ENCODE data around the gene MAGIX.
A peak's percentile ranks its signal among the peaks of the same experiment; 100 is the strongest.

The MAGIX gene

DNA sequence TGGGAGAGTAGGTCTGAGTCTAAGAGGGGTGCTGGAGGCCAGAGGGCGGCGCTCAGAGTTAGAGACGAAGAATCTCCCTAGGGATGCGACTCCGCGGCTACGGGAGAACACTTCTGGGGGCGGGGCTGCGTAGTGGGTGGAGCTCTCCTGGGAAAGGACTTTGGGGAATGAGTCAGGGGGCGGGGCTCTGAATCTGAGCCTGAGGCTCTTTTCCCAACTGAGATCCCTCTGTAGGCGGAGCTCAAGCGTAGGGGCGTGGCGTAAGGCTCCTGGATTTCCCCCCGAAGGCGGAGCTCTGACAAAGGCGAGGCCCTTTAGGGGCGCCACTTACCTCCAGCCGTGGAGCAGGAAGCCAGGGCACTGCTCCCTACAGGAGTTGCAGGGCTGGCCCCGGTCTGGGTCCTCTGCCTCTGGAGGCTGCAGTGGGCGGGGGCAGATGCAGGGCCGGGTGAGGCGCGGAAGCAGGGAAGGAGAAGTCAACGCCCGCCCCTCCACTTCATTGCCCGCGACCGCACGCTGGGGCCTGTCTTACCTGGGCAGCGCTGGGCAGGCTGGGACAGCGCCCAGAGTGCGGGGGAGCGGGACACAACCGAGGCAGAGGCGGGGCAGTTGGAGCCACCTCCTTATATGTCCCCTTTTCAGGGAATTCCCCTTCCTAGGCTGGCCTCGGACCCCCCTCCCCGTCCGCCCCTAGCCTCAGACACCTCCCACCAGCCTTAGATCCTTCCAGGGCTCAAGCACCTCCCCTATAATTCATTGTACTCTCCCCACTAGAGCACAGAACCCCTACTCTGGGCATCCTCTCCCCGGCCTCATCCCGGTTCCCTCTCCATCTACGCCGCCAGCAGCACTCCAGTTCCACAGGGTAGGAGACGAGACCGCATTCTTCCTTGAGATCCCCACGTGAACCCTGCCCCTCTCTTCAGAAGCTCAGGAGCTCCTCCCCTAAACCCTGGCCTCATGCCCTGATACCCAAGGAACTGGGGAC is 22.0 kb downstream of the MAGIX start:
- DNase-seq = peak in 1 of 2 experiments; percentile 26

DNA sequence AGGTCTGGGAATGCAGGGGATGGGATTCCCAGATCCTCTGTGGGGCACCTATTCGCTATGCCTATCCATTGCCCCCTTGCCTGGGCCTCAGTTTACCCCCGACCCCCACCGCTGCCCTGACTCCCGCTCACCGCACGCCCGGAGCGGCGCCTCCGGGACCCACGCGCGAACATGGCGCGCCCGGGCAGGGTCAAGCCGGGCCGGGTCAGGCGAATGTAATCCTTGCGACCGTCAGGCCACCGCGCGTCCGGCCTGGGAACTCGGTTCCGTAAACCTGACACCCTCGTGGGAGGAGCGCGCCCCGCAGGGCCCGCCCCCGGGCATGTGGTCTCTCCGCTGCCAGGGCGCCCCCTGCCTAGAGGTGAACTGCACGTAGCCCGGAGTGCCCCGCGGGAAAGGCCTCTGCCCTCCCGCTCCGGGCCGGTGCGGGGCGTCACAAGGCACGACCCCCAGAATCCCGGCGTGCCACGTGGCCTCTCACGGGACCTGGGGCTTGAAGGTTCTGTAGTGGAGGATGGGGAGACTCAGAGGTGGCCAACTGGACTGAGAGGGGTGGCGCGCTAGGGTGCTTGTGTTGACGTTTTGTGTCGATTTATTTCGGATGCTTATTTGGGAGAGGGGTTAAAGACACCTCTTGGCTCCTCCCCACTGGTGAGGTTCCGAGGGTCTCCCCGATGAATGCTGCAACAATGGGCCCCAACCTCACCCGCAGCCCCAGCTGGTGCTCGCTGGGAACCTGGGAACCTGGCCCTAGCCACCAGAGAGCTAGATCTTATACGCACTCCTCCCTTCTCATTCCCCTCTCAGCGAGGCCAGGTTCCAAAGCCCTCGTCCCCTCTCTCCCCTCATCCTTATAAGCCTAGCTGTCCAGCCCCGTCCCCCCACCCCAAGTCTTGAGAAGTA is 23.8 kb downstream of the MAGIX start, which contains the start of gene PRICKLE3:
Gene PRICKLE3, minus strand, starts transcription at position 249 of the 903 bp plus-strand sequence. Its CDS starts 76 bp downstream, at position 173.
- DNase-seq = peak; percentile 71 to 74

DNA sequence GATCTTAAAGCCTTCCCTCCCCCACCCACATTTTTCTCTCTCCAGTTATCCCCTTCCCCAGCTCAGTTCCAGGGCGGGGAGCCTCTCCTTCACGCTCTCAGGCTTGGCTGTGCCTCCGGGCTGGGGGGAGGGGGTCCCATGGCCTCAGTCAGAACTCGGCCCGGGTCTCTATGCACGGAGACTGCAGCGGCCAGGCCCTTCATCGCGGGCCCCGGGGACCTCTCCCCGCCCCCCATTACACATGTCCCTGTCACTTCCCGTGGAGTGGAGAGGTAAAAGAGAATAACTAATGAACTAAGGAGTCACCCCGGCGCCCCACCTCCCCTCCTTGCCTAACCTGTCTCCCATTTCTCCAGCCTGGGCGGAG is 24.5 kb downstream of the MAGIX start:
- no peak for DNase-seq

DNA sequence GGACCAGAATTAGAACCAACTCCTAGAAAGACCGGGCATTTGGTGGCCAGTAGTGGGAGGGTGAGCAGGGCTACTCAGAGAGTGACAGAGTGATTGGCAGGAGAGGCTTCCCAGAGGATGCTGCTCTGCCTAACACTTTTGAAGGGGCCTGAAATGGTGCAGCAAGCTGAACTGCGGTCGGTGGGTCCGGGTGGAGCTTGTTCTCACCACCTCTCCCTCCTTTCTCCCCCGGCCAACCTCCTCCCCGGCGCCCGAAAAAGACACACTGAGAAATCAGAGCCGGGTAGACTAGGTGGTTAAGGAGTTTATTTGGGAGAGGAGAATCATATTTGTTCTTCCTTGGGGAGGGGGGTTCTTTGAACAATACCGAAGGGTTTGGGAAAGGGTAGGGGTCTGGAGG is 25.0 kb downstream of the MAGIX start:
- DNase-seq = no peak

DNA sequence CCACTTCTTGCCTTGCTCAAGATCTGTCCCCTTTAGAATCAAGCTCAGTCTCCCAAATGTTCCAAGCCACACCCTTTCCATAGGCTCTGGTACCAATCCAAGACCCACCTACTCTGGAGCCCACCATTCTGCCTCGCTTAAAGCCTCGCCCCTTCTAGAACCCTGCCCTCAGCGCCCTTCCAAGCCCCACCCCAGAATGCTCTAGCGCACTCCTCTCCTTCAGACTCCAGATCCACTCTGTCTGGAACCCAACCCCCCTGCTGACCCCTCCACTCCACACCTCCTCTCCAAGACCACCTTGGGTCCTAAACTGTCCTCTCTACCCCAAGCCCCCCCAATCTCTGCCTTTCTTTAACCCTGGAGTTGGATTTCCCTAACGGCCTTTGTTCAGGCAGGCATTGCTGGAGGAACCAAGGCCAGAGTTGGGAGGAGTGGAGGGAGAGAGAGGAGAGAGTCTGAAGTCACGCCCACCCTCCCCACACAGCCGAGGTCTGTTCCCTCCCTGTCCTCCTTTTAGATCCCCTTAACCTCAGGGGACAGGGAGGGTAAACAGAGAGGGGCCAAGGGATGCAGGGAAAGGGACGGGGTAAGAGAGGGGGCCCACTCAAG is 26.0 kb downstream of the MAGIX start:
- no peak for DNase-seq

DNA sequence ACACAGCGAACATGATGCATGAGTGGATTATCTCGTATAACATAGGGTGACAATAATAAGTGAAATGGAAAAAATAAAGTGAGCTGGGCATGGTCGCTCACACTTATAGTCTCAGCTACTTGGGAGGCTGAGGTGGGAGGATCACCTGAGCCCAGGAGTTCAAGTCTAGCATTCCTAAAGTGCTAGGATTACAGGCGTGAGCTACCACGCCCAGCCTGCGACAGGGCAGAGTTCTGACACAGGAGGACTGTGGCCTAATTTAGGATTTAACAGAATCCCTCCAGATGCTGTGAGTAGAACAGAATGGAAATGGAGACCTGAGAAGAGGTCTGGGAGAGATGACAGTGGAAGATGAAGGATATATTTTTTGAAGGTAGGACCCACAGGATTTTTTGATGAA is 27.0 kb downstream of the MAGIX start:
- no peak for DNase-seq

DNA sequence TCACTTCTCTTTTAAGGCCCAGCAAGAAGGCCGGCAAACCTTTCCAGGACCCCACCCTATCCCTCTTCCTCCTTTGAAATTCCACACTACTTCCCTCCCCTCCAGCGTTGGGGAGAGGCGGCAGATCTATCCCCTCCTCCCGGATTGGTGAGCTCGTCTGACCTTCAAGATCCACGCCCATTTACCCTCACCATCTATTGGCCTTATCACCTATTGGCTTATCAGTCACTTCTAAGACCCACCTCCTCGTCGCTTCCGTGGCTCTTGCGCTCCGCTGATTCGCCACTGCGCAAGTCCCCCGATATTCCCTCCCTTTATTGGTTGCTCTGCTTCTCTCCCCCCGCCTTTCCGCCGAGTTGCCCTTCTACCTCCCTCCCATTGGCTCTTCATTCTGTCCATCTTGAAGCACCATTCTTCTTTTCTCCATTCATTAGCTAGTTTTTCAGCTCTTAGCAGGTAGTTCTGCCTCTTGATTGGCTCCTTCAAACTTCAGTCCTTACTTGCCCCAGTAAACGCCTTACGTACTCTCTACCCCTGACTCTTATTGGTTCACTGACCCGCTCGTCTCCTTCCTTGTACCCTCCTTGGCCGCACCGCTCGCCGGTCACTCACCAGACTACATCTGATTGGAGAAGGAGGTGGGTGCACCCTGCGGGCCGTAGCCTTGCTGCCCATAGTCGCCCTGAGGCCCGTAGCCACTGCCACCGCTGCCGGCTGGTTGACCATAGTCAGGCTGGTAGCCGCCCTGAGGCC is 28.4 kb downstream of the MAGIX start:
- peak; percentile 61 to 89 for DNase-seq

DNA sequence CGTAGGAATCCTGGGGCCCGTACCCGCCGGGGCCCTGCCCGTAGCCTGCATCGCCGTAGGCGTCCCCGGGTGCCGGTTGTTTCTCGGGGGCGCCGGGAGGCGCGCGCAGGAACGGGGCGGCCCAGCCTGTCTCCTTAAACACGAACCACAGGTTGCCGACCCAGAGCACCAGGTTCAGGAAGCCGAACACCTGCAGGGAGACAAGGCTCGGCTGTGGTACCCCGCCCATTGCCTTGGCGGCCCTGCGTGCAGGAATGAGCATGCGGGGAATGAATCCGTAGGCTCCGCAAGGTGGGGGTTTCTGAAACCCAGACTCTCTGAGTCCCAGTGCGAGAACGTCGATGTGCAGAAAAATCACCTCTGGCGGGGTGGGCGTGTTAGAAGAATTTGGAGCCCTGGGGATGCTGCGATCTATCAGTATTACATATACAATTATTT is 29.0 kb downstream of the MAGIX start:
- no peak for DNase-seq

DNA sequence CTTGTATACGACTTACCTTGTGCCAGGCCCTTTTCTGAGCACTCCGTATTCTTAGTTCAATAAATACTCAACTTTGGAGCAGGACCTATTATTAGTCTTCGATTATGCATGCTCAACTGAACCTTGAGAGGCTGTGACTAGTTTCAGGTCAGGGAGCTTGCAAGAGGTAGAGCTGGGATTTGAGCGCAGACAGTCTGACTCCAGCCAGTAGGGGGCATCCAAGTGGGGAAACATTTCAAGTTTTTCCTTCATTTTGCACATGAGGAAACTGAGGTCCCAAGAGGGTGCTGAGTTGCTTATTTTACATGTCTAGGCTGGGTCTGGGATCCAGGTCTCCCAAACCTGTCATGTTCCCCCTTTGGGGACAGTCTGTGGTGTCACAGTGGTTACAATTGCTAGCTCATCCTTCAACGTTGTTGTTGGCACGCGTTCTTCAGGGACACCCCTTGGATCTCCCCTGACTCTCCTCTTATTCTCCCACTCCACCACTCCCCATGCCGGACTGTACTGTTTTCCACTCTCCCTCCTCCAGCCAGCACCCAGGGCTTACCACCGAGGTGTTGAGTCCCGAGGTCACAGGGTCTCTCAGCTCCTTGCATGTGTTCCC is 30.3 kb downstream of the MAGIX start:
- no peak for DNase-seq

DNA sequence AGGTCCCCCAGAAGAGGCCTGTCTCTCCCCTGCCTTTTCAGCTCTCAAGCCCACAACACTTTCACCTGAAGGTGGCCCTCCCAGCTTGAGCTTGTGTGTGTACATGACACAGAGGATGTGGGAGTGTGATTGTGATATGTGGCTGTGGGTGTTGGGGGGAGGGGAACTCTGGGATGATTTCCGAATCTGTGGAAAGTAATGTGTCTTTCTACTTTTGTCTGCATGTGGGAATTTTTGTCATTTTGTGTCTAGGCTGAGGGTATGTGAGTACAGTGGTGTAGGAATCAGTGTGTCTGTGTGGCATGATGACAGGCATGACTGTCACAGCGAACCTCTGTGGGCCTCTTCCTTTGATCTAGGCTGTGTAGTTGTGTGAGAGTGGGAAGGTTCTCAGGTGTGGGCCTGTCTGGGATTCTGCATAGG is 31.0 kb downstream of the MAGIX start:
- no peak for DNase-seq

DNA sequence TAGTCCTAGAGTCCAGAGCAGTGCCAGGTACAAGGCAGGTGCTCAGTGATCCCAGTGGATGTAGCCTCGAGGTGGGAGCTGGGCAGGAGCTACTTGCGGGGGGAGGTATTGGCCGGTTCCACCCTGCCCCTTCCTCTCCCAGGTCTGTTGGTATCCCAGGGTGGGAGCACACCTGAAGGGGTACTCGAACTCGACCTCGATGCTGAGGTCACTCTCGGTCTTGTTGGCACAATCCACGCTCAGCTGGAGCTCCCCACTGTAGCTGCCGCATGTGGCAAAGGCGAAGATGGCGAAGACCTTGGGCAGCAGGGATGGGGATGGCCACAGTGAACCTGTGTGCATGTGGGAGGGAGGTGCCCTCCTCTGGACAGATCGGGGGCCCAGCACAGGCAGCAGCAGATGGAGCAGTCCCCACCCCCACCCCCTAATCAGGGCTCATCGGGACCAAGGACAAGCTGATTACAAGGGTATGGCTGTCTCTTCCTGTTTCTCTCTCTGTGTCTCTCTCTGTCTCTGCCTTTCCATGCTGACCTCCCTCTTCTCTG is 35.1 kb downstream of the MAGIX start:
- no peak for DNase-seq

DNA sequence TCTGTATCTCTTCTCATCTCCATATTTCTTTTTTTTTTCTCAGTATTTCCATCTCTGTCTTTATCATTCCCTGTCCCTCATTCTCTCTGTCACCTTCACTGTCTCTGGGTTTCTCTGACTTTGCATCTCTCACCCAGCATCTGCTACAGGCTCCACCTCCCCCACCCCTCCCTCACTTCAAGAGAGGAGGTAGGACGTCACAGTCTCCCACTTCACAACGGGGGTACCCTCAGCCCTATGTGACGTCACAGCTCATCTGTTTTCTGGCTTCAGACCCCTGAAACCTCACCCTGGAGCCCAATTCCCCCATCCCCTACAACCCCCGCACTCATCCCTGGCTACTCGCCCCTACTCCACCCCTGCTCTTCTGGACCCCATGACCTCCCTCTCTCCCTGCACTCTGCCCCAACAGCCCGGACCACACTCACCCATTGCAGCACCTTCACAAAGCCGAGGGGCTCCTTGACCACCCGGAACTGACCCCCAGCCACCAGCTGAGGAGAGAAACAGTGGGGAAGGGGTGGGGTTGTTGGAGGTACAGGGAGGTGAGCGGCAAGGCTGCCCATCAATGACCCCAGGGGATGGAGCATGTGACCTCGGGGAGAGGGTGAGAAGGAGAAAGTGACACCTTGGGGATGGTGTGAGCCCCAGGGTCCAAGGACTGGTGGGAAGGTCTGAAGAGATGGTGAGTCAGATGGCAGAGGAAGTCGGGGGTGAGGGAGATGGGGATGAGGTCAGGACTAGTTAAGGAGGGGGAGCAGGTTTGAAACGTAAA is 36.2 kb downstream of the MAGIX start:
- DNase-seq = no peak

DNA sequence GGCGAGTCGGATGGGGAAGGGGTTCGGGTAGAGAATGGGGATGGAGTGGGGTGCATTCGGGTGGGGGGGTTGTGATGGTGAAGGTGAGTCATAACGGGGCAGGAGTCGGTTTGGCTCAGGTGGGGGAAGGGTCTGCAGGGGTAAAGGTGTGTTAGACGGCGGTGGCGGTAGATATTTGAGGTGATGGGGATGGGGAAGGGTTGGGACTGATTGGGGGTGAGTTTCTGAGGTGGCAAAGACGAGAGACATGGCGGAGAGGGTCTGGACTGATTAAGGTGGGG is 36.7 kb downstream of the MAGIX start:
- no peak for DNase-seq

DNA sequence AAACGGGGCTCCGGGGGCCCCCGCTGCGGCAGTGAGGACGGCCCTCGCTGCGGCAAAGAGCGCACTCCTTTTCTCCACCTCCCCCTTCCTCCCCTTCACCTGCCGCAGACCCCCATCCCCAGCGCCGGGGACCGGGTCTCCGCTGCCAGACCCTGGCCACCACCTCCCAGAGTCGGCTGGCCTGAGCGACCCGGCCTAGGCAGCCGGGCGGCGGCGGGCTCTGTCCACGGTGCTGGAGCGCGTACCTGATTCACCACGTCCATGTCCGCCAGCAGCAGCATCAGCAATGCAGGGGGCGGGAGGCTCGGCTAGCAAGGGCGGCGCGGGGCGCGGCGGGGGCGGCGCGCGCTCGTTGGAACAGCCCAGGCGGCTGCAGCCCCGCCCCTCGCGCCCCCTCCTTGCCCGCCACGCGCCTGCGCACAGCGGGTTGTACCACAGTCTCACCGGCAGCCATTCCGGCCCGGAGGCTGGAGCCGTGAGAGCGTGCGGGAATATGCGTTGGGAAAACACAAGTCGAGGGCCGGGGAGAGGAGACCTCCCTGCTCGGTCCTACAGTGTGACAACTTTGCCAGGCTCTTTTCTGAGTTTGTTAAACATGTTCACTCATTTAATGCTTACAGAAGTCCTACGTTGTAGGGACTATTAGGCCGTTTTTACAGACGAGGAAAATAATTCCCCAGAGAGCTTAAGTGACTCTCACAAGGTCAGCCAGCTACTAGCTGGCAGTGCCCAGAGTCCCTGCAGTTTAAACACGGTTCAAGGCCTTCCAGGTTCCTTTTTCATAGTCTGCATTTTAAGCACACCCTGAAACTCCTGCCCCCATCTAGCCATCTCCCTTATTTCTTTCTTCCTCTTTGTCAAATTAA is 37.6 kb downstream of the MAGIX start, which contains the start of gene SYP:
Gene SYP, minus strand, starts transcription at position 288 of the 866 bp plus-strand sequence. Its CDS starts 7 bp downstream, at position 281.
- peak; percentile 85 to 88 for DNase-seq

DNA sequence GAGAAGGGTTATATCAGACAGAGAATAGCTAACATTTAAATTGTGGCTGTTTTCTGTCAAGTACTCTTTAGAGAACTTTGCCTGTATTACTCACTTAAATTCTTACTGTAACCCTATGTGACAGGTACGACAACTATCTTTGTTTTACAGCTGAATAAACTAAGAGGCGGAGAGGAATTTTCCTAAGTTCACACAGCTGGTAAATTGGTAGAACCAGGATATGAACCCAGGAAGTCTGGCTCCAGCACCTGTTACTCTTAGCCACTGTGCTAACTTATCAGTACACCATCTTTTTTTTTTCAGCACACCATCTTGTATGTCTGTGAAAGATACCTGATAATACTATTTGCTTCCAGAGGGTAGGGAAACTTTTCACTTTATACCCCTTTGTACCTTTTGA is 39.5 kb downstream of the MAGIX start:
- DNase-seq = no peak

DNA sequence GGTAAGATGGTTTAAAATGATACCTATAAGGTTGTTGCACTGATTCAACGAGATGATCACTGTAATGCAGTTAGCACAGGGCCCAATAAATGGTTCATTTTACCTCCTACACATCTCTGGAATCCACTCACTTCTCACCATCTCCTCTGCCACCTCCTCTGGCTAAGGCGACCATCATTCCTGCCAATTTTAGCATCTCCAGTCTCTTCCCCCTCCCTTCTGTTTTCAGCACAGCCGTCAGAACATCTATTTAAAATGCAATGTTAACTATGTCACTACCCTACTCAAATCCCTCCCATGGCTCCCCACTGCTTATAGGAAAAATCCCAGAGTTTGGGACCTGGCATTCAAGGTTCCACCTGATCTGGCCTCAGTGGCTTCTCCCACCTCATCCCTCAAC is 41.0 kb downstream of the MAGIX start:
- no peak for DNase-seq

DNA sequence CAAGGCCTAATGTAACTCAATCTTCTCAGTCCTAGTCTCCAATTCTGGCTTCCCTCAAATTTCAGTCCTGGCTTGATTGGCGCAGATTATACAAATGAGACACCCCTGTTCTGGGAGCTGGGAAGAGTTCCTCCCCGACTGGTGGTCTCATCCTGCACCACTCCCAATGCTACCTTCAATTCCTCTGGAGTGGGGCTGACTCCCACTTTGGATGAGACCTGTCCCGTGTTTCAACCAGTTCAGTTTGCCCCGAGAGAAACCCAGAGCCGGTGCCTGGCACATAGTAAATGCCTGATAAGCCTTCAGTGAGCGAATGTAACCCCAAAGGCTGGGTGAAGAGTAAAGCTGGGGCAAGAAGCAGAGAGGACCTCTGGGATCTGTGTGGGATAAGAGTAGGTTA is 41.5 kb downstream of the MAGIX start:
- DNase-seq = no peak

DNA sequence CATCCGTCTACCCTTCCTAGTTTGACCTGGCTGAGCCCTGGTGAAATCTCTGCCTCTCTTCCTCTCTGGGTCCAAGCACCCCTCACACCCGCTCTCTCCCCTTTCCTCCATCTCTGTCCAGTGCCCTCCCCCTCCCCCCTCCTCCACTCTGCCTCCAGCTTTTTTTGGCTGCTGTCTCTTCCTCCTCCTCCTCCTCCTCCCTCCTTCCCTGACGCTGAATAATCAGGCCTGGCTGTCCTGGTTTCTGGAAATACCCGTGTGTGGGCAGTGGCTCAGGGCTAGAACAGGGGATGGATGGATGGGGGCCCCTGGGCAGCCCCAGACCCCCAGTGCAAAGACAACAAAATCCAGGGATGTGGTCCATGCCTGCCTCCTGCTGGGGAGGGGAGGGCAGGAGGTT is 42.2 kb downstream of the MAGIX start:
- DNase-seq = no peak

DNA sequence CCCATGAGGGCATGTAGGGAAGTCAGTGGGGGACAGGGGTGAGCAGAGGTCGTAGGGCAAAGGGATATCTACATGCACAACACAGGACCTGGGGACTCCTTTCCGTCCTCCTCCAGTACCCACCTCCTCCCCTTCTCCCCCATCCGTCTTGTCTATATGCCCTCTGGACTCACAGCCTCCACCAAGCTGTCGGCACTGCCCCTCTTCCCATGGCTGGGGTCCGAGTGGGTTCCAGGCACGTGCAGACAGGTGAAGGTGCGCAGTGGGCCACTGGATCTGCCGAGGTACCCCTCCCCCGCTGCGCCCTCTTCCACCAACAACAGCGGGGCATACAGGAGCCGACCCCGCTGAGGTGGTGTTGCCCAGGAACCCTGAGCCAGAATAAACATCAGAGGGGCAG is 42.9 kb downstream of the MAGIX start:
- DNase-seq = no peak

DNA sequence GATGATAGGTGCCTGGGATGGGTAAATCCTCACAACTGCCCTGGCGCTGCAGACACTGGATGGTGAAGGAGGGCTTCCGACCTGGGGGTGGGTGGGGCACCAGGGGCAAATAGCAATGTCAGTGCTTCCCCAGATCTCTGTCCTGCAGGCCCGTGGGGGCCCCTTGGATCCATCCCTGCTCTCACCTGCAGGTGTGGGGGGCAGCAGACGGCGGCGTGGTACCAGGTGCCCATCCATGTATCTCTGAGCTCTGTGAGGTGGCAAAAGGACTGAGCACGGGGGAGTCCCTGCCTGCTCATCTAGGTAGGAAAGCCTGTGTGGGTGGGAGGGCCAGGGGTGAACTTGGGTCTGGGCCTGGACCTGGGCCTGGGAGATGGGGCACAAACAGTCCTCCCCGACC is 44.0 kb downstream of the MAGIX start:
- no peak for DNase-seq
